Kidney glomerular epithelial cell (primary cell): Measurements from ENCODE around the gene SPDYE6.
"Not testable (repeated sequence)": the region's sequence is repeated elsewhere in the genome, so short reads cannot be mapped to it uniquely, and the experiment has no call there.

ENCODE experiments used
- DNase-seq: peaks from one replicate; lab custom pipeline; 2025; lab: John Stamatoyannopoulos, UW

The SPDYE6 gene

GRCh38 chr7:102317231-102318059 lies 38.8 kb downstream of the SPDYE6 start:
- DNase-seq, result no peak

- no peak for DNase-seq
Measured at GRCh38 chr7:102313997-102314780, 42.1 kb downstream of the SPDYE6 start.

GRCh38 chr7:102312317-102312716 lies 43.9 kb downstream of the SPDYE6 start:
- no peak for DNase-seq

- no peak for DNase-seq
Measured at GRCh38 chr7:102310414-102310815, 45.8 kb downstream of the SPDYE6 start.

- DNase-seq, result peak; percentile 58
Measured at GRCh38 chr7:102306916-102307677, 49.1 kb downstream of the SPDYE6 start.

- DNase-seq, result no peak
Measured at GRCh38 chr7:102305414-102306268, 50.6 kb downstream of the SPDYE6 start.

- no peak for DNase-seq
Measured at GRCh38 chr7:102304668-102305067, 51.6 kb downstream of the SPDYE6 start.

GRCh38 chr7:102303669-102304422 lies 52.4 kb downstream of the SPDYE6 start:
- no peak for DNase-seq

- no peak for DNase-seq
Measured at GRCh38 chr7:102302025-102302424, 54.2 kb downstream of the SPDYE6 start.

- DNase-seq, result not testable (repeated sequence)
Measured at GRCh38 chr7:102301367-102301766, 54.9 kb downstream of the SPDYE6 start.

- no peak for DNase-seq
Measured at GRCh38 chr7:102300643-102301221, 55.5 kb downstream of the SPDYE6 start.

- no peak for DNase-seq
Measured at GRCh38 chr7:102297487-102298218, 58.6 kb downstream of the SPDYE6 start.

GRCh38 chr7:102296514-102296913 lies 59.7 kb downstream of the SPDYE6 start:
- no peak for DNase-seq

GRCh38 chr7:102296179-102296438 lies 60.1 kb downstream of the SPDYE6 start:
- DNase-seq, result no peak
